Endothelial cell of umbilical vein (primary cell): ENCODE measurements around the gene UBASH3B. TPM values are rescaled to one million over a fixed set of nuclear protein-coding genes. Genes with fewer than 3 reads are reported as not detected.

Experiments
- BruUV-seq: library from RNA; stranded (reverse); fragments of 400-500 nt; replicated peaks from 2 replicates; lab custom pipeline; 2021; lab: Mats Ljungman, UMichigan
- CTCF ChIA-PET: fragments of 300-600, 350-600 bp; sonication (Branson Sonifier 250); formaldehyde crosslinking; loops from one replicate; lab custom pipeline; 2021; ENCODE audit warnings: antibody characterized with exemption, inconsistent platforms; lab: Charles Lee
- POLR2A ChIA-PET: fragments of 300-600, 350-600 bp; sonication (Branson Sonifier 250); formaldehyde crosslinking; loops from one replicate; lab custom pipeline; 2021; ENCODE audit warnings: antibody characterized with exemption, inconsistent platforms; lab: Charles Lee
- DNase-seq: peaks from one replicate; pipeline ENCODE4 v3.0.0-alpha.2; 2011; ENCODE audit warnings: low read depth, low spot score
- FAIRE-seq: peaks from 2 replicates; lab custom pipeline; 2011; peaks lifted over from hg19 to GRCh38; lab: Jason Lieb, UNC
- H2AFZ ChIP-seq: 2 replicates; pipeline ENCODE4 v1.6.0; 2012; ENCODE audit warnings: low read depth, low read length, control low read depth, inconsistent platforms
- H3K27ac ChIP-seq: 2 replicates; pipeline ENCODE4 v1.5.1; 2011; ENCODE audit warnings: low read depth, mild to moderate bottlenecking, control low read depth, low read length, moderate library complexity; ENCODE audit not compliant: insufficient read depth
- H3K27me3 ChIP-seq, 2 experiments: 2 replicates each; pipeline versions ENCODE4 v1.6.0 to v1.6.1; 2011; ENCODE audit warnings: low read length in 2 of 2, mixed read lengths in 1 of 2; ENCODE audit not compliant: control insufficient read depth in 2 of 2, insufficient read depth in 2 of 2
- H3K36me3 ChIP-seq, 2 experiments: 2 replicates in 1 of 2; 3 replicates in 1 of 2; pipeline ENCODE4 v1.5.1; 2011; ENCODE audit warnings: low read length in 2 of 2, mild to moderate bottlenecking in 1 of 2, moderate library complexity in 1 of 2; ENCODE audit not compliant: control insufficient read depth in 2 of 2, insufficient read depth in 2 of 2; ENCODE audit errors: extremely low read depth in 1 of 2
- H3K4me1 ChIP-seq: 3 replicates; pipeline ENCODE4 v1.5.1; 2011; ENCODE audit warnings: mild to moderate bottlenecking, low read length; ENCODE audit not compliant: control insufficient read depth, insufficient read depth; ENCODE audit errors: extremely low read depth
- H3K4me2 ChIP-seq: 2 replicates; pipeline ENCODE4 v1.6.1; 2011; ENCODE audit warnings: low read length, control low read depth, mixed read lengths; ENCODE audit not compliant: insufficient read depth
- H3K4me3 ChIP-seq, 3 experiments: fragments of 200-600 bp in 1 of 3; sonication (generic), shearing (Covaris generic) in 1 of 3; replicated peaks in 1 of 3; 2 replicates each; pipeline ENCODE4 v1.5.1; 2011 to 2016; ENCODE audit warnings: control low read depth in 3 of 3, low read length in 3 of 3, mild to moderate bottlenecking in 2 of 3, inconsistent platforms in 1 of 3, low read depth in 1 of 3, moderate library complexity in 1 of 3; ENCODE audit not compliant: insufficient read depth in 1 of 3
- H3K79me2 ChIP-seq: 2 replicates; pipeline ENCODE4 v1.6.0; 2012; ENCODE audit warnings: low read length, inconsistent platforms; ENCODE audit not compliant: control insufficient read depth, insufficient read depth
- H3K9ac ChIP-seq: replicated peaks from 2 replicates; pipeline ENCODE3; 2011; ENCODE audit warnings: low read length, control low read depth; ENCODE audit not compliant: insufficient read depth; ENCODE audit errors: extremely low read depth
- H3K9me1 ChIP-seq: replicated peaks from 3 replicates; pipeline ENCODE4 v1.6.0; 2011; ENCODE audit warnings: mild to moderate bottlenecking, low read length; ENCODE audit not compliant: control insufficient read depth, insufficient read depth; ENCODE audit errors: extremely low read depth
- H3K9me3 ChIP-seq: replicated peaks from 2 replicates; pipeline ENCODE4 v1.5.1; 2012; ENCODE audit warnings: low read length, inconsistent platforms; ENCODE audit not compliant: control insufficient read depth, insufficient read depth
- H4K20me1 ChIP-seq: replicated peaks from 2 replicates; pipeline ENCODE3; 2011; ENCODE audit warnings: mild to moderate bottlenecking, low read length; ENCODE audit not compliant: control insufficient read depth, insufficient read depth; ENCODE audit errors: extremely low read depth
- CTCF ChIP-seq, 2 donors: IDR thresholded peaks; 1 replicate in 1 of 2; 2 replicates in 1 of 2; pipeline ENCODE4 v1.5.1; 2011; ENCODE audit warnings: low read length in 2 of 2, mild to moderate bottlenecking in 2 of 2, moderate library complexity in 2 of 2, control low read depth in 1 of 2, inconsistent platforms in 1 of 2, low read depth in 1 of 2; ENCODE audit not compliant: insufficient read depth in 1 of 2; ENCODE audit errors: extremely low read depth in 1 of 2
- EZH2 ChIP-seq: IDR thresholded peaks from 2 replicates; pipeline ENCODE4 v1.6.1; 2012; ENCODE audit warnings: borderline replicate concordance, low read depth, mild to moderate bottlenecking, moderate library complexity, low read length, inconsistent platforms; ENCODE audit not compliant: severe bottlenecking
- FOS ChIP-seq: IDR thresholded peaks from 2 replicates; pipeline ENCODE4 v1.6.1; 2011; ENCODE audit warnings: mild to moderate bottlenecking, low read length, moderate library complexity, borderline replicate concordance; ENCODE audit not compliant: insufficient read depth
- GATA2 ChIP-seq: IDR thresholded peaks from 2 replicates; pipeline ENCODE4 v1.7.0; 2011; ENCODE audit warnings: low read depth, mild to moderate bottlenecking, moderate library complexity, mixed read lengths, low read length; ENCODE audit not compliant: insufficient read length, insufficient read depth
- JUN ChIP-seq: IDR thresholded peaks from 2 replicates; pipeline ENCODE4 v1.6.1; 2011; ENCODE audit warnings: borderline replicate concordance, low read depth; ENCODE audit not compliant: insufficient read length, insufficient read depth
- MYC ChIP-seq: IDR thresholded peaks from one replicate; pipeline ENCODE4 v1.6.1; 2011; ENCODE audit warnings: mild to moderate bottlenecking, low read depth, low read length
- POLR2A ChIP-seq: IDR thresholded peaks from 2 replicates; pipeline ENCODE4 v1.6.1; 2012; ENCODE audit warnings: low read depth, mild to moderate bottlenecking, control low read depth, low read length
- POLR2AphosphoS5 ChIP-seq: IDR thresholded peaks from 2 replicates; pipeline ENCODE4 v1.6.1; 2012; ENCODE audit warnings: low read depth, mild to moderate bottlenecking, control low read depth, low read length, moderate library complexity; ENCODE audit not compliant: insufficient read depth
- dilution Hi-C: fragments of 300-500 bp; cut with MboI; formaldehyde crosslinking; loops from one replicate; pipeline ENCODE4 v1.15.0; 2019; ENCODE audit warnings: low sequenced_read_pairs; ENCODE audit not compliant: extremely low pct_ligation_motif_present
- intact Hi-C: fragments of 100-400 bp; cut with micrococcal nuclease; formaldehyde crosslinking; loops from one replicate; pipeline ENCODE4 v1.10.0; 2022
- polyA plus RNA-seq, 4 experiments: library from polyadenylated mRNA; depleted of rRNA in 3 of 4; stranded (reverse) in 3 of 4; unstranded in 1 of 4; fragments of >200 nt; gene quantifications; 2 replicates each; pipeline versions ENCODE4 v1.2.1 to v1.2.3, GENCODE V29; 2011 to 2012; ENCODE audit warnings: missing spikeins in 1 of 4
- total RNA-seq: library from RNA; stranded (reverse); gene quantifications from 2 replicates; pipeline ENCODE4 v1.2.3, GENCODE V29; 2021
- TF ChIP-seq, protein P1 (sequence below): IDR thresholded peaks from 2 replicates; pipeline ENCODE4 v1.6.1; 2011; ENCODE audit not compliant: insufficient read depth, insufficient read length

UBASH3B gene
- total and polyA plus RNA-seq, 2 donors (not counting 3 experiments of a cell fraction or from before 2014, with no cell fraction given), result 23.7 to 38.1 TPM

GRCh38 chr11:122645847-122646246 lies 9.7 kb upstream of the UBASH3B start:
- Histone ChIP-seq H3K27me3 (no peaks in the 10 kb centered on the region), H4K20me1 (no peaks in the 10 kb centered on the region), H3K27ac (no peak overlapping the region), H3K9ac (no peak overlapping the region), H3K9me1 (no peaks in the 10 kb centered on the region), H3K79me2 (no peaks in the 10 kb centered on the region), H3K4me2 (no peak overlapping the region), H3K9me3 (no peaks in the 10 kb centered on the region), H3K36me3 (no peaks in the 10 kb centered on the region), H2AFZ (no peak overlapping the region), H3K4me1 (peaks cover 32% of the 10 kb centered on the region), H3K4me3 (no peak overlapping the region)
- DNase-seq (no peak), FAIRE-seq (no peak)
- intact Hi-C loops, result no loop called here
- no TSS peak for BruUV-seq
- ChIA-PET POLR2A (interaction anchor here (0.7 kb wide), 1 partner anchor 32 kb away, joined by 7 read pairs; no protein-coding TSS in a partner anchor), CTCF (interaction anchor here (3.1 kb wide), 1 partner anchor 136 kb away, joined by 16 read pairs; no protein-coding TSS in a partner anchor)
- dilution Hi-C loops, result no loop called here
- TF ChIP-seq JUN (no peak), MYC (no peak), FOS (no peak), GATA2 (no peak), POLR2A (no peak), POLR2AphosphoS5 (no peak), CTCF (IDR thresholded peaks at IDR 0.05; ENCODE audit: extremely low read depth in 1 of 2, insufficient read depth in 1 of 2, low read depth in 1 of 2, low read length in 2 of 2) (no peak), EZH2 (no peak)
- TF ChIP-seq, protein P1, sequence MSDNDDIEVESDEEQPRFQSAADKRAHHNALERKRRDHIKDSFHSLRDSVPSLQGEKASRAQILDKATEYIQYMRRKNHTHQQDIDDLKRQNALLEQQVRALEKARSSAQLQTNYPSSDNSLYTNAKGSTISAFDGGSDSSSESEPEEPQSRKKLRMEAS, result no peak
